HepG2 (cell line): ENCODE results near the gene HELZ2. TPM values are rescaled to one million over a fixed set of nuclear protein-coding genes. Genes with fewer than 3 reads are reported as not detected.
A peak's percentile ranks its signal among the peaks of the same experiment; 100 is the strongest.

Source experiments
- ATAC-seq: fragments of 200-7000 bp; cut with Tn5 transposase; 3 replicates; pipeline ENCODE4 v1.9.1; 2020; ENCODE audit warnings: mild to moderate bottlenecking, moderate library complexity
- BruUV-seq: library from RNA; stranded (reverse); fragments of 400-500 nt; replicated peaks from 2 replicates; lab custom pipeline; 2021; lab: Mats Ljungman, UMichigan
- CTCF ChIA-PET: fragments of 300-600 bp; formaldehyde crosslinking; extraction: SDS; loops from one replicate; lab custom pipeline; 2021; ENCODE audit warnings: low total read pairs, inconsistent platforms, low intra/inter-chr PET ratio; lab: Yijun Ruan, JAX
- POLR2A ChIA-PET: fragments of 350-600 bp; sonication (Branson Sonifier 250); formaldehyde crosslinking; loops from one replicate; lab custom pipeline; 2020; ENCODE audit warnings: antibody characterized with exemption, inconsistent platforms; lab: Yijun Ruan, JAX
- DNase-seq: peaks from one replicate; pipeline ENCODE4 v3.0.0-alpha.2; 2015; ENCODE audit warnings: low spot score
- FAIRE-seq: peaks from 3 replicates; lab custom pipeline; 2011; peaks lifted over from hg19 to GRCh38; lab: Jason Lieb, UNC
- H2AFZ ChIP-seq: one replicate; pipeline ENCODE4 v1.6.1; 2011; ENCODE audit warnings: low read length, inconsistent platforms
- H3K27ac ChIP-seq: fragments of 300-600 bp; 3 replicates; pipeline ENCODE4 v1.8.0; 2011; ENCODE audit warnings: mixed run types, mild to moderate bottlenecking, mixed read lengths, low read length, inconsistent platforms; ENCODE audit not compliant: insufficient read depth; ENCODE audit errors: extremely low read length
- H3K27me3 ChIP-seq, 2 experiments: fragments of 200-600 bp in 1 of 2; 2 replicates in 1 of 2; 3 replicates in 1 of 2; pipeline versions ENCODE4 v1.6.0 to v1.8.0; 2011; ENCODE audit warnings: low read length in 2 of 2, mild to moderate bottlenecking in 2 of 2, moderate library complexity in 2 of 2, inconsistent platforms in 1 of 2; ENCODE audit not compliant: insufficient read depth in 2 of 2, control insufficient read depth in 1 of 2
- H3K36me3 ChIP-seq, 2 experiments: fragments of 200-600 bp in 1 of 2; replicated peaks in 1 of 2; 2 replicates in 1 of 2; 3 replicates in 1 of 2; pipeline versions ENCODE4 v1.5.1 to v1.8.0; 2011; ENCODE audit warnings: low read length in 2 of 2, inconsistent platforms in 1 of 2; ENCODE audit not compliant: insufficient read depth in 2 of 2, control insufficient read depth in 1 of 2
- H3K4me1 ChIP-seq: 2 replicates; pipeline ENCODE4 v1.5.1; 2012; ENCODE audit warnings: low read length, inconsistent platforms; ENCODE audit not compliant: insufficient read depth
- H3K4me2 ChIP-seq: 2 replicates; pipeline ENCODE4 v1.6.0; 2011; ENCODE audit warnings: low read depth, low read length, inconsistent platforms
- H3K4me3 ChIP-seq, 3 experiments: fragments of 200-600 bp in 1 of 3; sonication (generic), shearing (Covaris generic) in 1 of 3; replicated peaks in 1 of 3; 2 replicates each; pipeline ENCODE4 v1.5.1; 2011 to 2016; ENCODE audit warnings: low read length in 3 of 3, inconsistent platforms in 2 of 3, low read depth in 2 of 3, mild to moderate bottlenecking in 2 of 3, control low read depth in 1 of 3, mixed read lengths in 1 of 3; ENCODE audit not compliant: insufficient read depth in 1 of 3
- H3K79me2 ChIP-seq: one replicate; pipeline ENCODE4 v1.6.1; 2011; ENCODE audit warnings: low read length, inconsistent platforms; ENCODE audit not compliant: insufficient read depth
- H3K9ac ChIP-seq: 2 replicates; pipeline ENCODE4 v1.6.0; 2011; ENCODE audit warnings: mild to moderate bottlenecking, low read depth, low read length, inconsistent platforms; ENCODE audit not compliant: insufficient read depth
- H3K9me3 ChIP-seq: 2 replicates; pipeline ENCODE4 v1.5.1; 2012; ENCODE audit warnings: mild to moderate bottlenecking, low read length
- H4K20me1 ChIP-seq: 2 replicates; pipeline ENCODE4 v1.6.0; 2011; ENCODE audit warnings: inconsistent platforms, mild to moderate bottlenecking, low read length, moderate library complexity; ENCODE audit not compliant: insufficient read depth
- DMAP1 ChIP-seq: IDR thresholded peaks from 2 replicates; pipeline ENCODE4 v1.6.1; 2016
- FOSL1 ChIP-seq: sonication (generic); formaldehyde crosslinking; IDR thresholded peaks from 2 replicates; pipeline ENCODE4 v1.9.0; 2021; ENCODE audit warnings: missing genetic modification reagents, borderline replicate concordance
- FOXK2 ChIP-seq: fragments of 450-650 bp; IDR thresholded peaks from 2 replicates; pipeline ENCODE4 v1.6.1; 2016
- HCFC1 ChIP-seq: fragments of 150-350 bp; IDR thresholded peaks from 2 replicates; pipeline ENCODE4 v1.6.1; 2014; ENCODE audit warnings: low read depth, low read length
- IRX3 ChIP-seq: sonication (generic); formaldehyde crosslinking; IDR thresholded peaks from 2 replicates; pipeline ENCODE4 v1.8.1; 2023; ENCODE audit warnings: mild to moderate bottlenecking, low read depth, missing genetic modification reagents, borderline replicate concordance
- MAX ChIP-seq: IDR thresholded peaks from 2 replicates; pipeline ENCODE4 v1.6.1; 2012; ENCODE audit warnings: inconsistent platforms
- MNT ChIP-seq: fragments of 450-650 bp; IDR thresholded peaks from 2 replicates; pipeline ENCODE4 v1.6.1; 2016
- NCOA5 ChIP-seq: sonication (generic); formaldehyde crosslinking; IDR thresholded peaks from 2 replicates; pipeline ENCODE4 v1.4.0; 2020; ENCODE audit warnings: missing genetic modification reagents
- POLR2G ChIP-seq: fragments of 200-400 bp; formaldehyde crosslinking; IDR thresholded peaks from 2 replicates; pipeline ENCODE4 v1.6.1; 2018; ENCODE audit warnings: mild to moderate bottlenecking, low read depth, low read length, moderate library complexity
- SKI ChIP-seq: fragments of 450-650 bp; IDR thresholded peaks from one replicate; pipeline ENCODE4 v1.6.1; 2018; ENCODE audit warnings: mild to moderate bottlenecking; ENCODE audit not compliant: partially characterized antibody
- ZFP36 ChIP-seq: fragments of 150-350 bp; IDR thresholded peaks from 2 replicates; pipeline ENCODE4 v1.6.1; 2018; ENCODE audit warnings: borderline replicate concordance, low read length, low read depth; ENCODE audit not compliant: partially characterized antibody
- ZNF207 ChIP-seq: fragments of 450-650 bp; IDR thresholded peaks from 2 replicates; pipeline ENCODE4 v1.6.1; 2016; ENCODE audit warnings: antibody characterized with exemption, borderline replicate concordance
- ZNF318 ChIP-seq: sonication (generic); formaldehyde crosslinking; IDR thresholded peaks from 2 replicates; pipeline ENCODE4 v1.4.0; 2020; ENCODE audit warnings: mild to moderate bottlenecking, missing genetic modification reagents
- ZNF354B ChIP-seq: sonication (generic); formaldehyde crosslinking; IDR thresholded peaks from 2 replicates; pipeline ENCODE4 v1.8.0; 2022; ENCODE audit warnings: mild to moderate bottlenecking, missing genetic modification reagents
- ZNF83 ChIP-seq: sonication (generic); formaldehyde crosslinking; IDR thresholded peaks from 2 replicates; pipeline ENCODE4 v1.4.0; 2020; ENCODE audit warnings: missing genetic modification reagents, mild to moderate bottlenecking, borderline replicate concordance
- WGBS: methylation state at CpG from one replicate; pipeline ENCODE4 v1.1.6; 2017; ENCODE audit warnings: low lambda C conversion rate; 5-methylcytosine and 5-hydroxymethylcytosine counted together
- in situ Hi-C: cut with HindIII; loops from 2 replicates; pipeline ENCODE4 v1.10.0; 2017; ENCODE audit warnings: low pct_unique_long_range_greater_than_20kb; ENCODE audit not compliant: extremely low pct_ligation_motif_present
- intact Hi-C: fragments of 100-400 bp; cut with micrococcal nuclease; formaldehyde crosslinking; loops from one replicate; pipeline ENCODE4 v1.10.0; 2022; ENCODE audit not compliant: unreplicated experiment
- polyA plus RNA-seq, 8 experiments: library from polyadenylated mRNA; depleted of rRNA in 3 of 8; stranded (reverse) in 7 of 8; unstranded in 1 of 8; fragments of >200 nt; fragmentation: Illumina TruSeq in 4 of 8; extraction: Trizol in 4 of 8; gene quantifications; 2 replicates each; pipeline versions ENCODE4 v1.2.1 to v1.2.3, GENCODE V29; 2011 to 2016; ENCODE audit warnings: low read depth in 4 of 8, missing spikeins in 1 of 8, mixed read lengths in 1 of 8; ENCODE audit not compliant: insufficient read depth in 1 of 8
- total RNA-seq, 5 experiments: library from RNA; depleted of rRNA; stranded (reverse); fragments of >200 nt; fragmentation: Illumina TruSeq; extraction: Trizol; gene quantifications; 2 replicates each; pipeline ENCODE4 v1.2.3, GENCODE V29; 2016; ENCODE audit warnings: low read depth in 1 of 5
- TF ChIP-seq, protein P1 (sequence below): sonication (generic); formaldehyde crosslinking; IDR thresholded peaks from 2 replicates; pipeline ENCODE4 v1.4.0; 2020; ENCODE audit warnings: mild to moderate bottlenecking, missing genetic modification reagents

The HELZ2 gene
- total and polyA plus RNA-seq, 2 of the 13 experiments (the other 11 are each of a cell fraction or from before 2014, with no cell fraction given), result 9.6 to 10.1 TPM

GRCh38 chr20:63560333-63560805, 13.7 kb downstream of the HELZ2 start:
- no peak overlapping the region for H3K4me3 ChIP-seq
- no peak for TF ChIP-seq FOXK2
- TF ChIP-seq FOSL1 (CRISPR knock-in tag), result no peak
- 0 out of 2 replicates have a peak, but pooled peaks have one; percentile 5 for TF ChIP-seq MAX
- no peak for TF ChIP-seq POLR2G
- TF ChIP-seq ZNF207, result no peak
- TF ChIP-seq, protein P1, sequence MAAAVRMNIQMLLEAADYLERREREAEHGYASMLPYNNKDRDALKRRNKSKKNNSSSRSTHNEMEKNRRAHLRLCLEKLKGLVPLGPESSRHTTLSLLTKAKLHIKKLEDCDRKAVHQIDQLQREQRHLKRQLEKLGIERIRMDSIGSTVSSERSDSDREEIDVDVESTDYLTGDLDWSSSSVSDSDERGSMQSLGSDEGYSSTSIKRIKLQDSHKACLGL (CRISPR knock-in tag), result no peak
- TF ChIP-seq NCOA5, result no peak
- no peak for TF ChIP-seq DMAP1
- no peak for TF ChIP-seq ZNF318 (CRISPR knock-in tag)
- TF ChIP-seq HCFC1, result no peak
- no peak for TF ChIP-seq MNT
- TF ChIP-seq IRX3 (CRISPR knock-in tag), result no peak
- no peak for TF ChIP-seq ZNF354B
- TF ChIP-seq ZNF83, result no peak
- TF ChIP-seq SKI, result no peak
- peak; percentile 70 for TF ChIP-seq ZFP36
- TF ChIP-seq, all 625 proteins: peak for 2
- intact Hi-C loops (no loop called here), in situ Hi-C loops (no loop called here)
- H3K9me3 ChIP-seq, result no peaks in the 10 kb centered on the region
- no peaks in the 10 kb centered on the region; a peak in 1 of 5 replicates for H3K36me3 ChIP-seq
- no peaks in the 10 kb centered on the region; the same call in 1 of the 2 replicates for H4K20me1 ChIP-seq
- H3K27ac ChIP-seq, result no peak overlapping the region
- peaks cover 3 to 10% of the 10 kb centered on the region in 2 experiments; a peak in 2 of 5 replicates for H3K27me3 ChIP-seq
- H3K9ac ChIP-seq, result no peak overlapping the region
- no peak overlapping the region for H2AFZ ChIP-seq
- no peak for DNase-seq
- no peak for ATAC-seq
- no peaks in the 10 kb centered on the region for H3K79me2 ChIP-seq
- no TSS peak for BruUV-seq
- peaks cover 21% of the 10 kb centered on the region for H3K4me1 ChIP-seq
- CTCF ChIA-PET, result no interaction called here
- WGBS, result 91% methylated on average over 14 of the region's 16 CpGs
- POLR2A ChIA-PET, result no interaction called here
- FAIRE-seq, result no peak
- no peak overlapping the region for H3K4me2 ChIP-seq
